ENCODE data around the gene EMILIN1.

EMILIN1 gene

GRCh38 chr2:27130396-27130795 lies 52.0 kb downstream of the EMILIN1 start:
- Mint-ChIP-seq H3K27ac (no peak overlapping the region), H3K4me3 (no peak overlapping the region), H3K9me3 (no peaks in the 10 kb centered on the region), H3K27me3 (no peaks in the 10 kb centered on the region), H3K36me3 (peaks cover 39% of the 10 kb centered on the region), H3K4me1 (peaks cover 20% of the 10 kb centered on the region)
- ATAC-seq, result no peak

GRCh38 chr2:27131429-27131828 lies 53.0 kb downstream of the EMILIN1 start:
- H3K4me1 Mint-ChIP-seq, result peaks cover 20% of the 10 kb centered on the region
- no peaks in the 10 kb centered on the region for H3K9me3 Mint-ChIP-seq
- H3K4me3 Mint-ChIP-seq, result no peak overlapping the region
- H3K36me3 Mint-ChIP-seq, result peaks cover 39% of the 10 kb centered on the region
- no peak for ATAC-seq
- H3K27me3 Mint-ChIP-seq, result no peaks in the 10 kb centered on the region
- H3K27ac Mint-ChIP-seq, result no peak overlapping the region

GRCh38 chr2:27133195-27133875 lies 54.9 kb downstream of the EMILIN1 start:
- Mint-ChIP-seq H3K4me1 (peaks cover 20% of the 10 kb centered on the region), H3K27ac (peak overlapping the region; percentile 87), H3K4me3 (peak overlapping the region; percentile 89), H3K9me3 (no peaks in the 10 kb centered on the region), H3K36me3 (peaks cover 39% of the 10 kb centered on the region), H3K27me3 (no peaks in the 10 kb centered on the region)
- no peak for ATAC-seq

- no peaks in the 10 kb centered on the region for H3K9me3 Mint-ChIP-seq
- H3K4me1 Mint-ChIP-seq, result peaks cover 18% of the 10 kb centered on the region
- ATAC-seq, result peak; percentile 96
- no peaks in the 10 kb centered on the region for H3K27me3 Mint-ChIP-seq
- peak within 1 kb of the TSS; percentile 89 for H3K4me3 Mint-ChIP-seq
- peaks cover 38% of the 10 kb centered on the region for H3K36me3 Mint-ChIP-seq
- peak within 1 kb of the TSS; percentile 87 for H3K27ac Mint-ChIP-seq
Measured at GRCh38 chr2:27133905-27134780, 55.7 kb downstream of the EMILIN1 start, which contains the start of gene PREB. TSS of gene PREB (minus strand) at chr2:27134636. CDS start at chr2:27134421, 215 bp downstream.

- Mint-ChIP-seq H3K4me1 (peaks cover 13% of the 10 kb centered on the region), H3K27ac (peak overlapping the region; percentile 87), H3K4me3 (peak overlapping the region; percentile 89), H3K9me3 (no peaks in the 10 kb centered on the region), H3K27me3 (no peaks in the 10 kb centered on the region), H3K36me3 (peaks cover 31% of the 10 kb centered on the region)
- no peak for ATAC-seq
Measured at GRCh38 chr2:27134781-27135477, 56.5 kb downstream of the EMILIN1 start.

- Mint-ChIP-seq H3K4me1 (peaks cover 13% of the 10 kb centered on the region), H3K4me3 (peak overlapping the region; percentile 89), H3K9me3 (no peaks in the 10 kb centered on the region), H3K36me3 (peaks cover 25% of the 10 kb centered on the region), H3K27ac (peak overlapping the region; percentile 87), H3K27me3 (no peaks in the 10 kb centered on the region)
- ATAC-seq, result no peak
Measured at GRCh38 chr2:27135478-27135955, 57.1 kb downstream of the EMILIN1 start.

All from stimulated activated memory B cell treated with anti-CD40 and anti-IgM and Interleukin-4, amounts not matched to agents 10 μg/mL and 1 μg/mL and 100 μg/mL, for 72 hours (primary cell).